GM18508 (cell line): ENCODE data around the gene PPA1.
"Not testable (repeated sequence)": the region's sequence is repeated elsewhere in the genome, so short reads cannot be mapped to it uniquely, and the experiment has no call there.

Experiments
- ATAC-seq: cut with Tn5 transposase; IDR thresholded peaks from one replicate; pipeline ENCODE4 v1.9.1; 2021; ENCODE audit warnings: moderate number of reproducible peaks; ENCODE audit not compliant: insufficient read depth, unreplicated experiment

Gene PPA1

GRCh38 chr10:70255329-70256299 is 22.4 kb upstream of the PPA1 start:
- no peak for ATAC-seq

- no peak for ATAC-seq
These were observed 21.6 kb upstream of the PPA1 start for GRCh38 chr10:70254778-70255328.

- no peak for ATAC-seq
These were observed 20.9 kb upstream of the PPA1 start for GRCh38 chr10:70253878-70254765.

- ATAC-seq = no peak
These were observed 17.9 kb upstream of the PPA1 start for GRCh38 chr10:70250961-70251680.

GRCh38 chr10:70247360-70247759 is 14.1 kb upstream of the PPA1 start:
- ATAC-seq = no peak

GRCh38 chr10:70241081-70241480 is 7.9 kb upstream of the PPA1 start:
- ATAC-seq = no peak

GRCh38 chr10:70239986-70240385 is 6.8 kb upstream of the PPA1 start:
- not testable (repeated sequence) for ATAC-seq

GRCh38 chr10:70239077-70239976 is 6.1 kb upstream of the PPA1 start:
- not testable (repeated sequence) for ATAC-seq

GRCh38 chr10:70237958-70238536 is 4.8 kb upstream of the PPA1 start:
- ATAC-seq = not testable (repeated sequence)

- ATAC-seq = no peak
These were observed 1.6 kb upstream of the PPA1 start for GRCh38 chr10:70234668-70235447.

GRCh38 chr10:70233939-70234300 is 691 bp upstream of the PPA1 start:
- no peak for ATAC-seq

GRCh38 chr10:70232859-70233108 is 445 bp downstream of the PPA1 start:
- no peak for ATAC-seq

- no peak for ATAC-seq
These were observed 922 bp downstream of the PPA1 start for GRCh38 chr10:70232155-70232858.

- ATAC-seq = no peak
These were observed 4.7 kb downstream of the PPA1 start for GRCh38 chr10:70228491-70228890.

- no peak for ATAC-seq
These were observed 5.5 kb downstream of the PPA1 start for GRCh38 chr10:70227548-70228320.

- no peak for ATAC-seq
These were observed 9.5 kb downstream of the PPA1 start for GRCh38 chr10:70223728-70224127.
